HT-29 (cell line): ENCODE measurements around the gene SNRPD3. TPM values are rescaled to one million over a fixed set of nuclear protein-coding genes. Genes with fewer than 3 reads are reported as not detected.

Experiments used
- DNase-seq: peaks from one replicate; pipeline ENCODE4 v3.0.0-alpha.2; 2015; ENCODE audit warnings: low spot score
- total RNA-seq: library from RNA; depleted of rRNA; stranded (reverse); fragments of >200 nt; shearing (Covaris generic); gene quantifications from 2 replicates; pipeline ENCODE4 v1.2.3, GENCODE V29; 2014

SNRPD3 gene
- total RNA-seq, 1 experiment from 2014 or later = 171 TPM

DNA sequence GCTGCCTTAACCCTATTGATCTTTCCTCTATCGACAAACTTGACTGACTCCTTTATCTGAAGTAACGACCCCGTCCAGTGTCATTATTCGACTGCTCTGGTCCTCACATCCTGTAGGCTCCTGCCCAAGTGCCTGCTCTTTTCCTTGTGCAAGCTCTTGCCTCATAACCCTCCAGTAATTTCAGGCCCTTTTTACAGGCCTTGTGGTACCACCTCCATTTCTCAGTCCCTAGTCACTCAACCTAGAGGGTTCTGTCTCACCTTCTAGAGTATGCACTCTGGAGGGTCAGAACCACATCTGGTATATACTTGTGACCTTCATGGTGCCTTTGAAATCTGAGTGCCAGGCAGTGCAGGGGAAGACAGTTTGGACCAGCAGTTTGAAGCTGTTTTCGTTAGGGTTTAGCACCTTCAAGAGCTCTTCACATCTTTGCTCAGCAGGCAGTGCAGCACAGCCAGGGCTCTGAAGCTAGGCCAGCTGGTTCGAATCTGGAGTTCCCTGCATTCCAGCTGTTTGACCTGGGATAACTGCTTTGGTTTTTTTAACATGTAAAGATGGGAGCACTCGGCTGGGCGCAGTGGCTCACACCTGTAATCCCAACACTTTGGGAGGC is 11.2 kb downstream of the SNRPD3 start:
- no peak for DNase-seq

DNA sequence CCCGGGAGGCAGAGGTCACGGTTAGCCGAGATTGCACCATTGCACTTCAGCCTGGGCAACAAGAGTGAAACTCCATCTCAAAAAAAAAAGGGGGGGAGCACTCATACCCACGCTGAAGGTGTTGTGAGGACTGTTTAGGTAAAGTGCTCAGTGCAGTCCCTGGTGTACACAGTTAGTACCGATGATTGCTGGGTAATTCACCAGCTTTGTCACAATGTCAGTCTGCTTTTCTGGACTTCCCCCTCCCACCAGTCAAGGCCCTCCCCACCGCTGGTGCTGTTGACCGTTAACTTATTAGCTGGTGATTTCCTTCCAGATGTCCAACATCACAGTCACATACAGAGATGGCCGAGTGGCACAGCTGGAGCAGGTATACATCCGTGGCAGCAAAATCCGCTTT is 11.9 kb downstream of the SNRPD3 start:
- DNase-seq = no peak

DNA sequence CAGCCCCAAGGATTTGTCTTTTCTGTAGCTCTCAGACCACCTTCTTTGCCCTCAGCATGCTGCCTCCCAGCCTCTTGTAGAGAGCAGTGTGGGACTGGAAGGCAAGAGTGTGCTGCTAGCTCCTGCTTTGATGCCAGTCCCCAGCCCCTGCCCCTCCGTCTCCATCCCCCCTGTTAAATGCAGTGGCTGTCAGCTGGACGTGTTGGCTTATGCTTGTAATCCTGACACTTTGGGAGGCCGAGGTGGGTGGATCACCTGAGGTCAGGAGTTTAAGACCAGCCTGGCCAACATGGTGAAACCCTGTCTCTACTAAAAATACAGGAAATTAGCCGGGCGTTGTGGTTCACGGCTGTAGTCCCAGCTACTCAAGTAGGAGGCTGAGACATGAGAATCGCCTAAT is 15.5 kb downstream of the SNRPD3 start:
- DNase-seq = no peak

DNA sequence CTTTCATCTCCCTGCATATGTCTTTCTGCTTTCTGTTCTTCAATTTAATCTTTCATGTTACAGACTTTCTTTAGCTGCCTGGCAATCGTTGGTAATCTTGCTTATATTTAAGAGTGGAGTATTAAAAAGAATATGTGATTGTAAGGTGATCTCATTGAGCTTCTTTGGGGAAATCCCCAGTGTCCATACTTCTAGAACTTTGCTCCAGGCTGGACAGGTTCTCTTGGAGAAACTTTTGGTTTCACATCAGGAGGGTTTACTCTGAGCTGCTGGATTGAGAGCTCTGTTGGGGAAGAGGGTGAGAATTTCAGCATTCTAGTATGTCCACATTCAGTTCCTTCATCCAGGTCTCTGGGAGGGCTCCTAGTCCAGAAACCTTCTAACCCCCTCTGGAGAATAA is 21.0 kb downstream of the SNRPD3 start:
- no peak for DNase-seq

DNA sequence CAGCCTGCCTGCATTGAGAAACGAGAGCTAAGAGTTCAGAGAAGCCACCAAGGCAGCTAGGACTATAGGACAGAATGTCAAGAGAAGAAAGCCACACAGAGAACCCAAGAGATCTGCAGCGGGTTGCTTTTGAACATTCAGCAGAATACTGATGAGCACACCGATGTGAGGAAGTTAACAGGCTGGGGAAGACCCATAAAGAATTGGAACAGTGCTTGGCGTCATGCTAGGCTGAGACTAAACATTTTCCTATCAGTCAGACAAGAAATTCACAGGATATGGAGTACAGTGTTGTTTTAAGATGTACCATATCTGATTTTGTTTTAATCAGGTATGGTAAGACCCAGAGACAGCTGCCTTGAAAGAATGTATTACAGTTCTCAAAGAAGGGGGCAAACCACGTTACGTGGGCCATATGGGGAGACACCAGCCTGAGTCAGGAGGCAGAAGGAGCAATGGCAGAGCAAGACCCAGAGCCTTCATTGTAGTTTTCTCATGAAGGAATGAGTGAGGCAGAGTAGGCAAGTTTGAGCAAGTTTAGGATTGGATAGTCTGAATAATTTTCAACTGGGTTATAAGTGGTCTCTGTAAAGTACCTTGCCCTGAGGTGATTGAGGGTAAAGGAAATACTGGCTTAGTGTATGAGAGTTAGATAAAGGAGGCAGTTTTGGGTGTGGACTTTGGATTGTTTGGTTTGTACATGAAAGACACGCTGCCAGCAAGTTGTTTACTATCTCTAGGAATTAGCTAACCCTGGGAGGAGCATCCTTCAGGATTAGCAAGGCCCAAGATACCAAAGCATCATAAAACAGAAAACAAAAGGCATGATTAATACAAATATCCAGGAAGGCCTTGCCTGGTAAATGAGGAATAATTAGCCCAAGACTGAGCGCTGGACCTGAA is 22.8 kb downstream of the SNRPD3 start:
- DNase-seq = peak; percentile 43

DNA sequence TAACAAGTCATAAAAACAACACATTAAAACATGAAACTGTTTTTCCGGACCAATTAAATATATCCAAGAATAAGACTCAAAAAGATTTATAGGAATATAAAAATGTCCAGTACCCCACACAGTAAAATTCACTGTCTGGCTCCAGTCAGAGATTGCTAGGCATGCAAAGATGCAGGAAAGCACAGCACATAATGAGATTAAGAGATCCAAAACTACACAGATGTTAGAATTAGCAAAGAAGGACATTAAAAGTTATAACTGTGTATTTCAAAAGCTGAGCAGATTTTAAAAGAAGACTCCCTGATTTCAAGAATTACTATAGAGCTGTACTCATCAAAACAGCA is 23.4 kb downstream of the SNRPD3 start:
- DNase-seq = no peak

DNA sequence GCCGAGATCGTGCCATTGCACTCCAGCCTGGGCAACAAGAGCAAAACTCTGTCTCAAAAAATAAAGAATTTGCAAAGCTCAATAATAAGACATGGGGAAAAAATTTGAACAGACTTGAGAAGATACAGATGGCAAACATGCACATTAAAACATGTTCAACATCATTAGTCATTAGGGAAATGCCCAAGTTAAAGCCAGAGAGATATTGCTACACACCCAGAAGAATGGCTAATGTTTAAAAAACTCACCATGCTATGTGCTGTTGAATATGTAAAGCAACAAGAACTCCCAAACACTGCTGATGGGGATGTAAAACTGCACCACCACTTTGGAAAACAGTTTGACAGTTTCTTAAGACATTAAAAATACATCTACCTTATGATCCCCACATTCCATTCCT is 24.5 kb downstream of the SNRPD3 start:
- DNase-seq = no peak

DNA sequence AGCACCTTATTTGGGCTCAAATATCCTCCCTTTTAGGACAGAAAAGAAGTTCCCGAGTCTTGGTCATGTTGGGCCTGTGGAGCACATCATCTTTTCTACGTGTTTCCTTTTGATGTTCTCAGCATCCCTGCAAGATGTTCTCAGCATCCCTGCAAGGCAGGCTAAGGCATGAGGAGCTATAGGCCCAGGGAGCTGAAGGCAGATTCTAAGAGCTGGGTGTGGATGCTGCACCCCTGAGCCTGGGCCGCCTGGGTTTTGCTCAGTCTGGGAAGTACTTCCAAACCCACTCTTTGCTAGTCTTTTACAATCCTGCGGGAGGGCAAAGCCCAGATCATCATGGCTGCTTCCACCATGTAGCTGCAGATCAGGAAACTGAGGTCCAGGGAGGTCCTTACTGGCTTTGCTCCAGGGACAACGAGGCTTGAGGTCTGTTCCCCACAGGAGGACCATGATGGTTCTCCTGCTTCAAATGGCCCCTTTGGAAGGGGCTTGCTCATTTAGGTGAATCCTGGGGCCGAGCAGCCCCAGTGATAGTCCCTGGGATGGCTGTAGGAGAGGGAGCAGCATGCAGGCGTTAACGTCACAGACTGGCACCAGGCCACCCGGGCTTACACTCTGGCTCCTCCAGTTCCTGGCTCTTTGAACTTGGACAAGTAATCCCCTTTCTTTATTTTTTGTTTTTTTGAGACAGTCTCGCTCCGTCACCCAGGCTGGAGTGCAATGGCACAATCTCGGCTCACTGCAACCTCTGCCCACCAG is 26.4 kb downstream of the SNRPD3 start:
- no peak for DNase-seq

DNA sequence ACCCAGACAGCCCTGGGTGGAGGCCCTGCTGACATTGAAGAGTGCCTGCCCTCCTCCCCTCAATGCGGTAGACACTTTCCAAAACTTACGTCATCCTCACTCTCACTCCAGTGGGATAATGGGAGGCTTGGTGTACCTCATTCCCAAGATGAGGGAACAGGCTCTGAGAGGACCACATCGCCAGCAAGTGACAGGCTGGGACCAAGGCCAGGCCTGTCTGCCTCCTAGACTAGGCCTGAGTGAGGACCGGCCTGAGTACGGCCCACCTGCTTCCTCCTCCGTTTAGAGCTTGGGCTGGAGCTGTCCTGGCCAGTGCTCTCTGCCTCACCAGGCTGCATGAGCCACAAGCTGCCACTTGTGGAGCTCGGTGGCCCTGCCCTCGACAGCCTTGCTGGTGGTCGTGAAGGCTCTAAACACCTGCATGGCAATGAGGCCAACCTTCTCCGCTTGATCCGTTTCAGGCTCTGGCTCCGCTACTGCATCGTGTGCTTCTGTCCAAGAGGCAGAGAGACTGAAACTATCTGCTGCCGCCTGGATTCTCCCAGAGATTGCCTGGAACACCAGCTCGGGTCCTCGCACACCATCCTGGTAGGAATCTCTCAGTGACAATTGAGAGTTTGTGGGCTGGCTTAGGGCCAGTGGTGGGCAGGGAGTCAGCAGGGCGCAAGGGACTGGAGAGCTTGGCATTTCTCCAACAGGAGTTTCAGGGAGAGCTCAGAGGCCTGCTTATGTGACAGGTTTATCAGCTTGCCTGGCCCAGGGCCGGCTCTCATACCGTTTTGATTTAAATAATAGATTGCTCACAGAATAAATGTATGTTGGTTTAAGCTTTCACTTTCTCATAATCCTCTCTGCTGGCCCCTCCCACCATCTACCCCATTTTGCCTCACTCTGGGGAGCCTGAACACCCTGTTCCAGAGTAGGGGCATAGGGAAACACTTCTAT is 27.7 kb downstream of the SNRPD3 start:
- DNase-seq = peak; percentile 49

DNA sequence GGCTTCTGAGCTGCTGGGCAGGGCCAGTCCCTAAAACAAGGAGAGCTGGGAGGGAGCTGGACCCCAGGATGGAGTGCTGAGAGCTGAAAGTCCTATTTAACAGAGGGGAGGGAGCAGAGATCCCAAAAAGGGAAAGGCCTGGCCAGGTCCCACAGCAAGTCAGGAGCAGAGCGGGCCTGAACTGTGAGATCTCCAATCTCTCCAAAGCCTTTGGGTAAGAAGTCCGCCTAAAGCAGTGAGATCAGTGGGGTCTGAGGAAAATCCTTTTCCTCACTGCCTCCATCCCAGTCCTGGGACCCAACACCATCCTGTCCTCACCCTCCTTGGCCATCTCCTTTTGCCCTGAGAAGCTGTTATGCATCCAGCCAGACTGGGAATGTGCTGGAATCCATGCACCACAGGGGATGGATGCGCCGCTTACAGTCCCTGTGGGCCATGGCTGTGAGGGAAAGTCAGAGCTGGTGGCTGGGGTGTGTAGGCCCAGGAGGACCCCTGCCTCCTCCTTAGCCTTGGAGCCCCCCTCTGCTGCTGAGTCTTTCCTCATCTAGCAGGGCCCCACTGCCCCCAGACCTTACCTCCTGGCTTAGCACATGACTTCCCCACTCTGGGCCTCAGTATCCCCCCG is 28.5 kb downstream of the SNRPD3 start:
- DNase-seq = no peak

DNA sequence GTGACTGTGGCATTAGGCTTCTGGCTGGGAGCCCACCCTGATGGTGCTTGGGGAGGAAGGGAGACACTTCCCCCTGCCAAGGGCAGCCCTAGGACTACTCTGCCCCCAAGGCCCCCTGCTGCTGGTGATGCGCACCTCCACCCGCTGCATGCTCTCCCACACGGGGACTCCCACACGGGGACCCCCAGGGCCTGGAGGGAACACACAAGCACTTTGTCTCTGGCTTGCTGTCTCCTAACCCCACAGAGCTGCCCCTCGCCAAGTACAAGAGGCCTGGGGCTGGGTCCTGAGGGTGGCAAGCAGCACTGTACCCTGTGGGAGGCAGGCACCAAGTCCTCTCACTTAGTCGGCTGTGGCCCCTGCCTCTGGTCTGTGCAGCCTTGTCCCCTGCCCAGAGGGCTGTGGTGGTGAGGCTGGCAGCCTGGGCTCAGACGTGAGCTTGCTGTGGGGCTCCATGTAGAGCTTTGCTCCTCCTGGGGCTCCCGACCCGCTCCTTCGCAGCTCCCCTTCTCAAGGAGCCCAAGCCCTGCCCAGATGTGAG is 29.1 kb downstream of the SNRPD3 start:
- no peak for DNase-seq

DNA sequence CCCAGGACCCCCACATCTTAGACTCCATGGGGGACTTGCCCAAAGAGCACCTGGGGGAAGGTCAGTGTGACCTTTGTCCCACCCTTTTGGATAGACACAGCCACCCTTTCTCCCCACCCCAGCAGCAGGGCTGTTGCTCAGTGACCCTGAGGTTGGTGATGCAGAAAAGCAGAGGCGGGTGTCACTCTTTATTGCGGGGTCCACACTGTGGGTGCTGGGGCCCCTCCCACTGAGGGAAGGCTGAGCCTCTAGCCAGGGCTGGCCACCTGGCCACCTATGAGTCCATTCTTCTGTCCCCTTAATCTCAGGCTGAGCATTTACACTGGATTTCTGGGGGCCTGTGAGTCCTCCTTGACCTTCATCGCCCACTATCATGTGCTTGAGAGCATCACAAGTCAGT is 29.7 kb downstream of the SNRPD3 start:
- DNase-seq = no peak

DNA sequence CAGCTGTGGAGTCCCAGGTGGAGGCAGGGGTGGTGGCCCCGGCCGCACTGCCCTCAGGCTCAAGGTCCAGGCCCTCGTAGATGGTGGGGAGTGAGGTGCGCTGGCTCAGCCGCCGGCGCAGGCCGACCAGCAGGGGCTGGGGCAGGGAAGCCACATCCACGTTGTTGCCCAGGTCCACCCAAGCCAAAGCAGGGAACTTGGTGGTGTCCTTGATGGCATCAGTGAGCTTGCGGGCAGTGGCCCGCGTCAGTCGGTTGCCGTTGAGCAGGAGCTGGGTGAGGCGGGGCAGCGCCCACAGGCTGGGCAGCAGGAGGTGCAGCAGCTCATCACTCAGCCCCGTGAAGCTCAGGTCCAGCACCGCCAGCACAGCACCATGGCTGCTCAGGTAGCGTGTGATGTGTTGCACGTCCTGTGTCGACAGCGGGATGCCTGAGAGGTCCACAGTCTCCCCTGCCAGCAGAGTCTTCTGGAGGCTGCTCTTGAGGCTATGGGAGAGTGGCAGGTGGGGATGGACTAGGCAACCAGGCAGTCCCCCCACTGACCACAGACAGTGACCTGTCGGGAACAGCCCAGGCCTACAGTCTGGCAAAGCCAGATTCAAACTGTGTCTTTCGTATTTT is 30.2 kb downstream of the SNRPD3 start:
- DNase-seq = no peak

DNA sequence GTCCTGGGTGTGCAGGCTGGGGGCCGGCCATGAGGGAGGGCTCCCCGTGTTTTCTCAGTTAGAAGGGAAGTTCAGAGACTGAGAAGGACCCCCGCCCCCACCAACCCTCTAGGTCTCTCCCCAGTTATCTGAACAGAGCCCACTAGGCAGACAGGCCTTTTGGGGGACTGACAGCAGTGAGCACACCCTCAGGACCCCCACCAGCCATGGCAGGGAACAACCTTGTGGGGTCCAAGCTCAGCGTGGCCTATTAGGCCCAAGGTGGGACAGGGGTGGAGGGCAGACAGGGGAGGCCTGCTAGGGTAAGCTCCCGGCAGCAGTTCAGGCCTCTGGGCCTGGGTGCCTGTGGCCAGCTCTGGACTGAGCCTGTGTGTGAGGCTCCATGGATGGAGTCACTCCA is 31.5 kb downstream of the SNRPD3 start:
- DNase-seq = no peak

DNA sequence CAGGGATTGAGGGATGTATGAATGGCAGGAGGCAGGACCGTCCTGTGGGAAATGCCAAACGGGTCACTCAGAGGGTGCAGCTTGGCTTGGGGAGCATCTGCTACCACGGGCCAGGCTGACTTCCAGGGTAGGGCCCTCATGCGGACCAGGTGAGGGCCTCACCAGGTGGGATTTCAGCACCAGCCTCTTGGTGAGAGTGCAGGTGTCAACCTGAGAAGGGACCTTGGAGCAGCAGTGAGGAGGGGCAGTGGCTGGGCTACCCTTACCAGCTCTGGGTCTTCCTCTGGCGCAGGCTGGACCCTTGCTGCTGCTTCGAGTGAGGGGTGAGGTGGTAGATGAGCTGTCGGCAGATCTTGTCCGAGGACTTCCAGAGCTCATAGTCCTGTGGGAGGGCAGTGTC is 32.1 kb downstream of the SNRPD3 start:
- DNase-seq = peak; percentile 15

DNA sequence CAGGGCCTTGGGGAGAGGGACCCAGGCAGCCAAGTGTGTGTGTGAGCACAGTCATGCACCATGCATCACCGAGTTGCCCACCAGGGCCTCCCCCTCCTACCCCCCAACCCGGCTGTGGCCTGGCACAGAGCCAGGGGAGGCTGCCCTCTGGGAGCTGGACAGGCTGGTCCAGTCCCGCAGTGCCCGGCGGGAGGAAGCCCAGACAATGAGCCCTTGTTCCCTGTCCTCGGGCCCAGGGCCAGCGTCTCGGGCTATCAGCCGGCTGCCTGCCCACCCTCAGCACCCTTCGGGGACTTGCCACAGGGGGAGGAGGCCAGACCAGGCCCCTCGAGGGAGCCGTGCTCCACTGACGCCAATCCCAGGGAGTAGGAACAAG is 32.6 kb downstream of the SNRPD3 start:
- DNase-seq = peak; percentile 73

DNA sequence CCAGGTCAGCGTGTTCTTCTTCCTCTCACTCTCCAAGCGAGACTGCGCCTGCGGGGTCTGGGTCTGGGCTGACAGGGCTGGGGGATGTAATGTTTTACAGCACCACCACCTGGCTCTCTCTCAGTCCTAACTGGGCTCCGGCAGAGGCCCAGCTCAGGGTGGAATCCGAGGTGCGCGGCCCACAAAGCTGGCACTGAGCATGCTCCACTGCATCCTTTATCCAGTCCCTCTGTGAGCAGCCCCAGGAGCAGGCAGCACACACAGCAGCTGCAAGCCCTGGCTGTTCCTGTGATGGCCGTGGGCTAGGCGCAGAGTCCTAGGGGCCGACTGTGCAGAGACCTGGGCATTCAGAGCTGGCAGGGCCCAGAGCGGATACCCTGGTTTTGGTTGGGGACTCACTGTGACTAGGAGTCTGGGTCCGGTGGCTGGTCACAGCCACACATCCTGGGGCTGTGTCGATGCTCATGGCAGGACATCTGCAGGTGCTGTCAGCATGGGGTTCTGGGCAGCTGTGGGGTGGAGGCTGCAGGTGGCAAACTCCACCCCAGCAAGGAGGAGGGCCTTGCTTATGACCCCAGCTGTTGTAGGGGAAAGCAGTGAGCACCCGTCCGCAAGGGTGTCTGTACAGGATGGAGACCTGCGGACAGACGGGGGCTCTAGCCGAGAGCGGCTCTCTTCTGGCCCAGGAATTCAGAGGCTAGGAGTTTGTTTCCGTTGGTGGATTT is 33.1 kb downstream of the SNRPD3 start:
- peak; percentile 16 for DNase-seq

DNA sequence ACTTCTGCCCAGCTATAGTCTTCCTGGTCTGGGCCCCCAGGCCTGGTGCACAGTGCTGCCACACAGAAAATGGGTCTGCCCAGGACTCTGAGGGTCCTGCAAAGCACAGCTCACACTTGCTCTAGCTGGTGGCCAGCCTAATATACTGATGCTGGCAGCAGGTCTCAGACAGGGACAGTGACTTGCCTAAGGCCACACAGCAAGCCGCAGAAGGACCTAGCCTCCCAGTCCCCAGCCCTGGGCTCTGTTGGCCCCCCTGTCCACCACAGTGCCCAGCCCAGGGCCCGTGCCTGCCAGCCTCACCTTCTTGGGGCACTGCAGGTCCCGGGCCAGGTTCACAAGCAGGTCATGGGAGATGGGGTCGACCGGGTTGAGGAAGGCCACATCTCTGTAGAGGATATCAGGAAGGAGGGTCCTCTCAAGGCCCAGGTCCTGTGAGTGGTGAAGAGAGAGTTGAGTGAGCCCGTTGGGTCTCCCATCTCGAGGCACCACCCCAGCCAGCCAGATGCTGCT is 33.8 kb downstream of the SNRPD3 start:
- no peak for DNase-seq

DNA sequence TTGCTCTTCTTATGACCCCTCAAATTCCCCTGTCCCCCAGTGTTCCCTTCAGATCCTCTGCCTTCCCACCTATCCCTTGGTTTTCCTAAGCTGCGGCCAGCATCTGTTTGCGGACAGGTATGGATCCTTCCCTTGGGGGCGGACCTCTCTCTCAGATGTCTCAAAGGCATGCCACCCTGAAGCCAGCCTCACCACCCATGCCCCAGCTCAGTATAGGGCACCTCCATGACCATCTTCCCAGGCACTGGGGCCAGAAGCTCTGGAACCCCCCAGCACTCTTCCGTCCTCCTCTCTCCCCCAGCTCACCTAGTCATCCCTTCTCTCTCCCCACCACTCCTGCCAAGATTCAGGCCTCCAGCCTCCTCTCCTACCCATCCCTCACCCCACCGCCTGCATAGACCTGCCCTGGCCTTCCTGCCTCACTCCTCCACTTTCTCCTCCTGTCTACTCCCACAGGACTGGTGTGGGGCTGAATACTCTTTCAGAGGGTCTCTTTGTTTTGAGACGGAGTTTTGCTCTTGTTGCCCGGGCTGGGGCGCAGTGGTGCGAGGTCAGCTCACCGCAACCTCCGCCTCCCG is 34.9 kb downstream of the SNRPD3 start:
- no peak for DNase-seq
